HEK293 (cell line): ENCODE data around the gene ZBTB25.

Experiments
- CTCF ChIA-PET: fragments of 350-600 bp; formaldehyde crosslinking; extraction: SDS; loops from one replicate; lab custom pipeline; 2021; ENCODE audit warnings: antibody characterized with exemption; lab: Yijun Ruan, JAX
- POLR2A ChIA-PET: fragments of 300-600 bp; formaldehyde crosslinking; extraction: SDS; loops from one replicate; lab custom pipeline; 2020; ENCODE audit warnings: antibody characterized with exemption, inconsistent platforms; lab: Yijun Ruan, JAX
- H3K27ac ChIP-seq: fragments of 200-500 bp; sonication (Bioruptor generic); 2 replicates; pipeline ENCODE4 v1.5.1; 2014; ENCODE audit warnings: low read depth, low read length, control low read depth, inconsistent platforms; ENCODE audit errors: extremely low read depth
- H3K36me3 ChIP-seq, 2 experiments: fragments of 200-500 bp in 1 of 2; sonication (Bioruptor generic) in 1 of 2; 1 replicate in 1 of 2; 2 replicates in 1 of 2; pipeline ENCODE4 v1.5.1; 2014 to 2017; ENCODE audit warnings: inconsistent platforms in 2 of 2, low read length in 2 of 2; ENCODE audit not compliant: control insufficient read depth in 2 of 2, insufficient read depth in 1 of 2
- H3K4me1 ChIP-seq: fragments of 200-500 bp; sonication (Bioruptor generic); 2 replicates; pipeline ENCODE4 v1.5.1; 2014; ENCODE audit warnings: mild to moderate bottlenecking, low read length, inconsistent platforms; ENCODE audit not compliant: control insufficient read depth, insufficient read depth
- H3K4me3 ChIP-seq: 2 replicates; pipeline ENCODE4 v1.5.1; 2011; ENCODE audit warnings: low read depth, mild to moderate bottlenecking, control low read depth, low read length, moderate library complexity
- H3K9me3 ChIP-seq: fragments of 200-500 bp; sonication (Bioruptor generic); 2 replicates; pipeline ENCODE4 v1.5.1; 2014; ENCODE audit warnings: low read depth, low read length, inconsistent platforms; ENCODE audit not compliant: control insufficient read depth, insufficient read depth
- HOXA7 ChIP-seq: sonication (generic); formaldehyde crosslinking; IDR thresholded peaks from 2 replicates; pipeline ENCODE4 v1.8.1; 2022; ENCODE audit warnings: missing genetic modification reagents, borderline replicate concordance
- KLF1 ChIP-seq: fragments of 450-650 bp; formaldehyde crosslinking; IDR thresholded peaks from 2 replicates; pipeline ENCODE4 v1.5.1; 2016; ENCODE audit warnings: missing biosample characterization, missing genetic modification characterization
- ZBTB1 ChIP-seq: fragments of 450-650 bp; formaldehyde crosslinking; IDR thresholded peaks from 2 replicates; pipeline ENCODE4 v1.5.1; 2016; ENCODE audit warnings: missing biosample characterization, missing genetic modification characterization
- ZFHX2 ChIP-seq: fragments of 450-650 bp; formaldehyde crosslinking; conservative IDR thresholded peaks from 2 replicates; pipeline ENCODE4 v1.5.1; 2016; ENCODE audit warnings: missing biosample characterization, missing genetic modification characterization
- ZNF530 ChIP-seq: fragments of 450-650 bp; formaldehyde crosslinking; IDR thresholded peaks from 2 replicates; pipeline ENCODE4 v1.5.1; 2016; ENCODE audit warnings: low read depth, missing biosample characterization, missing genetic modification characterization
- ZNF626 ChIP-seq: fragments of 450-650 bp; sonication (Bioruptor Pico); formaldehyde crosslinking; IDR thresholded peaks from 2 replicates; pipeline ENCODE4 v1.5.1; 2018; ENCODE audit warnings: missing biosample characterization, missing genetic modification characterization, inconsistent platforms
- ZNF785 ChIP-seq: fragments of 450-650 bp; formaldehyde crosslinking; IDR thresholded peaks from 2 replicates; pipeline ENCODE4 v1.5.1; 2016; ENCODE audit warnings: missing biosample characterization, missing genetic modification characterization
- ZNF792 ChIP-seq: fragments of 450-650 bp; formaldehyde crosslinking; IDR thresholded peaks from 2 replicates; pipeline ENCODE4 v1.5.1; 2016; ENCODE audit warnings: missing biosample characterization, missing genetic modification characterization
- ZSCAN23 ChIP-seq: fragments of 450-650 bp; formaldehyde crosslinking; IDR thresholded peaks from 2 replicates; pipeline ENCODE4 v1.5.1; 2016; ENCODE audit warnings: missing biosample characterization, missing genetic modification characterization
- TF ChIP-seq, protein P1 (sequence below): fragments of 450-650 bp; formaldehyde crosslinking; IDR thresholded peaks from 2 replicates; pipeline ENCODE4 v1.5.1; 2016; ENCODE audit warnings: missing biosample characterization, missing genetic modification characterization
- TF ChIP-seq, protein P2 (sequence below): fragments of 450-650 bp; formaldehyde crosslinking; IDR thresholded peaks from 2 replicates; pipeline ENCODE4 v1.5.1; 2016; ENCODE audit warnings: missing biosample characterization, missing genetic modification characterization, borderline replicate concordance
- TF ChIP-seq, protein P3 (sequence below): fragments of 450-650 bp; formaldehyde crosslinking; IDR thresholded peaks from 2 replicates; pipeline ENCODE4 v1.5.1; 2016; ENCODE audit warnings: missing biosample characterization, missing genetic modification characterization, low read depth

ZBTB25 gene

DNA sequence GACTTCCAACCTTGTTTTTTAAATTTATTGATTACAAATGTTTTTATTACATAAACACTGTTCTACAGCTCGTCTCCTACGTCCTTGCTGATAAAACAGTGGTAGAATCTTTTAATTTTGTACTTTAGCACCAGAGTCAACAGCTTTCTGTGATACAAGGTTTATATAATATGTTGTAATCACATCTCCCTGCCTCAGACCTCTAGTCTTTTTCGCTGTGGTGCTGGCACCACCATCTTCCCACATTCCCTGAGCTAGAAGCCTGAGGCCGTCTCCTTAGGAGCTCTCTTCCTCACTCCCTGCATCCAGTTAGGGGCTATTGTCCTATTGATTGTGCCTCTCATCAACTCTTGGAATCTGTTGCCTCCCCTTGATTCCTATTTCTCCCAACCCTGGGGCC is 98.3 kb downstream of the ZBTB25 start:
- no peak overlapping the region for H3K27ac ChIP-seq
- peaks cover 65 to 79% of the 10 kb centered on the region in 2 experiments for H3K36me3 ChIP-seq
- ChIA-PET CTCF (interaction anchor here (0.7 to 1.8 kb wide), 3 partner anchors 25 to 203 kb away, joined by 3 to 11 read pairs (median 6); no protein-coding TSS in a partner anchor), POLR2A (no interaction called here)
- H3K4me3 ChIP-seq, result no peak overlapping the region
- no peaks in the 10 kb centered on the region for H3K9me3 ChIP-seq
- no peak for TF ChIP-seq KLF1 (tag by site-specific recombination)
- TF ChIP-seq HOXA7 (CRISPR knock-in tag), result no peak
- TF ChIP-seq, protein P1, sequence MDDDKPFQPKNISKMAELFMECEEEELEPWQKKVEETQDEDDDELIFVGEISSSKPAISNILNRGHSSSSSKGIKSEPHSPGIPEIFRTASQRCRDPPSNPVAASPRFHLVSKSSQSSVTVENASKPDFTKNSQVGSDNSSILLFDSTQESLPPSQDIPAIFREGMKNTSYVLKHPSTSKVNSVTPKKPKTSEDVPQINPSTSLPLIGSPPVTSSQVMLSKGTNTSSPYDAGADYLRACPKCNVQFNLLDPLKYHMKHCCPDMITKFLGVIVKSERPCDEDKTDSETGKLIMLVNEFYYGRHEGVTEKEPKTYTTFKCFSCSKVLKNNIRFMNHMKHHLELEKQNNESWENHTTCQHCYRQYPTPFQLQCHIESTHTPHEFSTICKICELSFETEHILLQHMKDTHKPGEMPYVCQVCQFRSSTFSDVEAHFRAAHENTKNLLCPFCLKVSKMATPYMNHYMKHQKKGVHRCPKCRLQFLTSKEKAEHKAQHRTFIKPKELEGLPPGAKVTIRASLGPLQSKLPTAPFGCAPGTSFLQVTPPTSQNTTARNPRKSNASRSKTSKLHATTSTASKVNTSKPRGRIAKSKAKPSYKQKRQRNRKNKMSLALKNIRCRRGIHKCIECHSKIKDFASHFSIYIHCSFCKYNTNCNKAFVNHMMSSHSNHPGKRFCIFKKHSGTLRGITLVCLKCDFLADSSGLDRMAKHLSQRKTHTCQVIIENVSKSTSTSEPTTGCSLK, result no peak
- TF ChIP-seq ZSCAN23 (tag by site-specific recombination), result no peak
- no peak for TF ChIP-seq ZBTB1 (tag by site-specific recombination)
- TF ChIP-seq ZNF785 (tag by site-specific recombination), result no peak
- TF ChIP-seq, protein P2, sequence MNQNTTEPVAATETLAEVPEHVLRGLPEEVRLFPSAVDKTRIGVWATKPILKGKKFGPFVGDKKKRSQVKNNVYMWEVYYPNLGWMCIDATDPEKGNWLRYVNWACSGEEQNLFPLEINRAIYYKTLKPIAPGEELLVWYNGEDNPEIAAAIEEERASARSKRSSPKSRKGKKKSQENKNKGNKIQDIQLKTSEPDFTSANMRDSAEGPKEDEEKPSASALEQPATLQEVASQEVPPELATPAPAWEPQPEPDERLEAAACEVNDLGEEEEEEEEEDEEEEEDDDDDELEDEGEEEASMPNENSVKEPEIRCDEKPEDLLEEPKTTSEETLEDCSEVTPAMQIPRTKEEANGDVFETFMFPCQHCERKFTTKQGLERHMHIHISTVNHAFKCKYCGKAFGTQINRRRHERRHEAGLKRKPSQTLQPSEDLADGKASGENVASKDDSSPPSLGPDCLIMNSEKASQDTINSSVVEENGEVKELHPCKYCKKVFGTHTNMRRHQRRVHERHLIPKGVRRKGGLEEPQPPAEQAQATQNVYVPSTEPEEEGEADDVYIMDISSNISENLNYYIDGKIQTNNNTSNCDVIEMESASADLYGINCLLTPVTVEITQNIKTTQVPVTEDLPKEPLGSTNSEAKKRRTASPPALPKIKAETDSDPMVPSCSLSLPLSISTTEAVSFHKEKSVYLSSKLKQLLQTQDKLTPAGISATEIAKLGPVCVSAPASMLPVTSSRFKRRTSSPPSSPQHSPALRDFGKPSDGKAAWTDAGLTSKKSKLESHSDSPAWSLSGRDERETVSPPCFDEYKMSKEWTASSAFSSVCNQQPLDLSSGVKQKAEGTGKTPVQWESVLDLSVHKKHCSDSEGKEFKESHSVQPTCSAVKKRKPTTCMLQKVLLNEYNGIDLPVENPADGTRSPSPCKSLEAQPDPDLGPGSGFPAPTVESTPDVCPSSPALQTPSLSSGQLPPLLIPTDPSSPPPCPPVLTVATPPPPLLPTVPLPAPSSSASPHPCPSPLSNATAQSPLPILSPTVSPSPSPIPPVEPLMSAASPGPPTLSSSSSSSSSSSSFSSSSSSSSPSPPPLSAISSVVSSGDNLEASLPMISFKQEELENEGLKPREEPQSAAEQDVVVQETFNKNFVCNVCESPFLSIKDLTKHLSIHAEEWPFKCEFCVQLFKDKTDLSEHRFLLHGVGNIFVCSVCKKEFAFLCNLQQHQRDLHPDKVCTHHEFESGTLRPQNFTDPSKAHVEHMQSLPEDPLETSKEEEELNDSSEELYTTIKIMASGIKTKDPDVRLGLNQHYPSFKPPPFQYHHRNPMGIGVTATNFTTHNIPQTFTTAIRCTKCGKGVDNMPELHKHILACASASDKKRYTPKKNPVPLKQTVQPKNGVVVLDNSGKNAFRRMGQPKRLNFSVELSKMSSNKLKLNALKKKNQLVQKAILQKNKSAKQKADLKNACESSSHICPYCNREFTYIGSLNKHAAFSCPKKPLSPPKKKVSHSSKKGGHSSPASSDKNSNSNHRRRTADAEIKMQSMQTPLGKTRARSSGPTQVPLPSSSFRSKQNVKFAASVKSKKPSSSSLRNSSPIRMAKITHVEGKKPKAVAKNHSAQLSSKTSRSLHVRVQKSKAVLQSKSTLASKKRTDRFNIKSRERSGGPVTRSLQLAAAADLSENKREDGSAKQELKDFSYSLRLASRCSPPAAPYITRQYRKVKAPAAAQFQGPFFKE (tag by site-specific recombination), result no peak
- TF ChIP-seq ZFHX2, result no peak
- no peak for TF ChIP-seq ZNF626 (tag by site-specific recombination)
- TF ChIP-seq, protein P3, sequence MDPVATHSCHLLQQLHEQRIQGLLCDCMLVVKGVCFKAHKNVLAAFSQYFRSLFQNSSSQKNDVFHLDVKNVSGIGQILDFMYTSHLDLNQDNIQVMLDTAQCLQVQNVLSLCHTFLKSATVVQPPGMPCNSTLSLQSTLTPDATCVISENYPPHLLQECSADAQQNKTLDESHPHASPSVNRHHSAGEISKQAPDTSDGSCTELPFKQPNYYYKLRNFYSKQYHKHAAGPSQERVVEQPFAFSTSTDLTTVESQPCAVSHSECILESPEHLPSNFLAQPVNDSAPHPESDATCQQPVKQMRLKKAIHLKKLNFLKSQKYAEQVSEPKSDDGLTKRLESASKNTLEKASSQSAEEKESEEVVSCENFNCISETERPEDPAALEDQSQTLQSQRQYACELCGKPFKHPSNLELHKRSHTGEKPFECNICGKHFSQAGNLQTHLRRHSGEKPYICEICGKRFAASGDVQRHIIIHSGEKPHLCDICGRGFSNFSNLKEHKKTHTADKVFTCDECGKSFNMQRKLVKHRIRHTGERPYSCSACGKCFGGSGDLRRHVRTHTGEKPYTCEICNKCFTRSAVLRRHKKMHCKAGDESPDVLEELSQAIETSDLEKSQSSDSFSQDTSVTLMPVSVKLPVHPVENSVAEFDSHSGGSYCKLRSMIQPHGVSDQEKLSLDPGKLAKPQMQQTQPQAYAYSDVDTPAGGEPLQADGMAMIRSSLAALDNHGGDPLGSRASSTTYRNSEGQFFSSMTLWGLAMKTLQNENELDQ (tag by site-specific recombination), result no peak
- TF ChIP-seq ZNF530 (tag by site-specific recombination), result no peak
- H3K4me1 ChIP-seq, result no peaks in the 10 kb centered on the region

DNA sequence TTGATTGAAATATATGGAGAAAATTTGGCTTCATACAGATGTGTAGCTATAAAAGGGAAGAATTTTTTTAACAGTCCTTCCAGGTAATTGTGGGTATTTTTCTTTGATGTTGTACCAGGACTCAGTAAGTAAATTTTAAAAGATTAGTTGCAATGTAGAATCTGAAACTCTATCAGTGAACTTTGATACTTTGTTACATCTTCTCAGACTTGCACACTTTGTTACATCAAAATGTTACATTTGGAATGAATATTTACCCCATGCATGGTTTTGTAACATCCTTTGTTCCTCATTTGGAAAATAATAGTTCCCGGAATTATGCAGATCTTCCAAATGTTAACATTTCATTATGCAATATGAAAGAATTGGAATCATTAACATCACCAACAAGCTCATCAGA is 101.7 kb downstream of the ZBTB25 start:
- POLR2A ChIA-PET, result interaction anchor here (0.7 to 2.6 kb wide), 2 partner anchors 14 to 58 kb away, joined by 3 to 13 read pairs; partner anchors contain the start of gene MTHFD1
- Histone ChIP-seq H3K4me1 (no peaks in the 10 kb centered on the region), H3K36me3 (peaks cover 54 to 68% of the 10 kb centered on the region in 2 experiments), H3K27ac (no peak overlapping the region), H3K4me3 (no peak overlapping the region), H3K9me3 (no peaks in the 10 kb centered on the region)
- CTCF ChIA-PET, result interaction anchor here (0.8 to 1.3 kb wide), 4 partner anchors 26 to 490 kb away, joined by 3 to 4 read pairs (median 3); no protein-coding TSS in a partner anchor
- no peak for TF ChIP-seq ZNF792
- TF ChIP-seq, all 188 proteins: peak for 0
